Measurements from ENCODE around the gene SLC1A2.

GRCh38 chr11:35239471-35240075 lies 179.8 kb downstream of the SLC1A2 start:
- TF ChIP-seq CTCF (conservative IDR thresholded peaks at IDR 0.05; ENCODE audit: low read length) = no peak
- TF ChIP-seq EZH2phosphoT487 (IDR thresholded peaks at IDR 0.05; ENCODE audit: borderline replicate concordance, low read depth, low read length) = no peak
